Upper lobe of left lung (tissue), 4 donors: Measurements from ENCODE around the gene RPL7A.

ENCODE experiments used
- EP300 ChIP-seq, 4 donors: sonication (generic); formaldehyde crosslinking; IDR thresholded peaks; one replicate each; pipeline ENCODE4 v1.5.1; 2017; ENCODE audit warnings: antibody characterized with exemption in 4 of 4, control low read depth in 2 of 4
- POLR2AphosphoS5 ChIP-seq, 2 donors: sonication (generic); formaldehyde crosslinking; IDR thresholded peaks; one replicate each; pipeline ENCODE4 v1.5.1; 2017; ENCODE audit warnings: antibody characterized with exemption in 2 of 2
- TF ChIP-seq, protein P1 (sequence below), 6 experiments: fragments of 450-650 bp in 4 of 6; fragments of 200-600 bp in 2 of 6; sonication (generic) in 2 of 6; IDR thresholded peaks; one replicate each; pipeline ENCODE4 v1.5.1; 2016 to 2019; ENCODE audit warnings: antibody characterized with exemption in 6 of 6

DNA sequence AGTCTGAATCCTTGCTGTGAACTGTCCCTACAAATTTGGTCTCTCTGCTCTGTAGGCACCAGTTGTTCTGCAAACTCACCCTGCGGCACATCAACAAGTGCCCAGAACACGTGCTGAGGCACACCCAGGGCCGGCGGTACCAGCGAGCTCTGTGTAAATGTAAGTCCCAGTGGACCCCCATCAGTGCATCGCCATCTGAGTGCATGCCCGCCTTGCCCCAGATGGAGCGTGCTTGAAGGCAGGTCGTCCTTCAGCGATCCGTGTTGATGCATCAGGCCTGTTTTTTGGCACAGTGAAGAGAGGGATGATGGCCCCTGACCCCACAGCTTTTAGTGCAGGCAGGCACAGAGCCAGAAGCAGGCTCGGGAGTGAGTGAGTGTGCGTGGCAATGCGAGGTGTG is 9.6 kb downstream of the RPL7A start:
- TF ChIP-seq, protein P1, sequence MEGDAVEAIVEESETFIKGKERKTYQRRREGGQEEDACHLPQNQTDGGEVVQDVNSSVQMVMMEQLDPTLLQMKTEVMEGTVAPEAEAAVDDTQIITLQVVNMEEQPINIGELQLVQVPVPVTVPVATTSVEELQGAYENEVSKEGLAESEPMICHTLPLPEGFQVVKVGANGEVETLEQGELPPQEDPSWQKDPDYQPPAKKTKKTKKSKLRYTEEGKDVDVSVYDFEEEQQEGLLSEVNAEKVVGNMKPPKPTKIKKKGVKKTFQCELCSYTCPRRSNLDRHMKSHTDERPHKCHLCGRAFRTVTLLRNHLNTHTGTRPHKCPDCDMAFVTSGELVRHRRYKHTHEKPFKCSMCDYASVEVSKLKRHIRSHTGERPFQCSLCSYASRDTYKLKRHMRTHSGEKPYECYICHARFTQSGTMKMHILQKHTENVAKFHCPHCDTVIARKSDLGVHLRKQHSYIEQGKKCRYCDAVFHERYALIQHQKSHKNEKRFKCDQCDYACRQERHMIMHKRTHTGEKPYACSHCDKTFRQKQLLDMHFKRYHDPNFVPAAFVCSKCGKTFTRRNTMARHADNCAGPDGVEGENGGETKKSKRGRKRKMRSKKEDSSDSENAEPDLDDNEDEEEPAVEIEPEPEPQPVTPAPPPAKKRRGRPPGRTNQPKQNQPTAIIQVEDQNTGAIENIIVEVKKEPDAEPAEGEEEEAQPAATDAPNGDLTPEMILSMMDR (IDR thresholded peaks at IDR 0.05), result no peak
- TF ChIP-seq EP300 (IDR thresholded peaks at IDR 0.05) (no peak), POLR2AphosphoS5 (IDR thresholded peaks at IDR 0.05) (no peak)
